HepG2 (cell line): ENCODE data around the gene KDM1B. TPM values are rescaled to one million over a fixed set of nuclear protein-coding genes. Genes with fewer than 3 reads are reported as not detected.

Experiments
- ARNT2 ChIP-seq: sonication (generic); formaldehyde crosslinking; IDR thresholded peaks from 2 replicates; pipeline ENCODE4 v1.8.0; 2022; ENCODE audit warnings: mild to moderate bottlenecking, low read depth, missing genetic modification reagents, moderate library complexity
- CC2D1A ChIP-seq: sonication (generic); formaldehyde crosslinking; IDR thresholded peaks from 2 replicates; pipeline ENCODE4 v1.8.1; 2023; ENCODE audit warnings: mild to moderate bottlenecking, missing genetic modification reagents
- CREM ChIP-seq, 2 experiments: sonication (generic) in 1 of 2; formaldehyde crosslinking in 1 of 2; IDR thresholded peaks; 2 replicates each; pipeline versions ENCODE4 v1.4.0 to v1.6.1; 2016 to 2020; ENCODE audit warnings: antibody characterized with exemption in 1 of 2, mild to moderate bottlenecking in 1 of 2, missing genetic modification reagents in 1 of 2
- DMAP1 ChIP-seq: IDR thresholded peaks from 2 replicates; pipeline ENCODE4 v1.6.1; 2016
- EED ChIP-seq: sonication (generic); formaldehyde crosslinking; IDR thresholded peaks from 2 replicates; pipeline ENCODE4 v1.5.0; 2020; ENCODE audit warnings: mild to moderate bottlenecking, missing genetic modification reagents
- FOSL2 ChIP-seq: sonication (generic); formaldehyde crosslinking; IDR thresholded peaks from 2 replicates; pipeline ENCODE4 v1.4.0; 2020; ENCODE audit warnings: missing genetic modification reagents
- HIVEP1 ChIP-seq: sonication (generic); formaldehyde crosslinking; IDR thresholded peaks from 2 replicates; pipeline ENCODE4 v1.4.0; 2020; ENCODE audit warnings: mild to moderate bottlenecking, missing genetic modification reagents
- HNRNPH1 ChIP-seq: fragments of 200-400 bp; formaldehyde crosslinking; optimal IDR thresholded peaks from 2 replicates; pipeline ENCODE3; 2017; ENCODE audit warnings: mild to moderate bottlenecking, low read depth, low read length
- MAFF ChIP-seq: IDR thresholded peaks from 2 replicates; pipeline ENCODE4 v1.6.1; 2011; ENCODE audit warnings: low read depth, low read length, improper control_type of control experiment
- MZF1 ChIP-seq: sonication (generic); formaldehyde crosslinking; IDR thresholded peaks from 2 replicates; pipeline ENCODE4 v1.8.1; 2023; ENCODE audit warnings: mild to moderate bottlenecking, missing genetic modification reagents, borderline replicate concordance
- PLRG1 ChIP-seq: fragments of 450-650 bp; conservative IDR thresholded peaks from 2 replicates; pipeline ENCODE4 v1.6.1; 2016
- ZNF879 ChIP-seq: sonication (generic); formaldehyde crosslinking; IDR thresholded peaks from 2 replicates; pipeline ENCODE4 v1.8.1; 2023; ENCODE audit warnings: missing genetic modification reagents
- polyA plus RNA-seq, 8 experiments: library from polyadenylated mRNA; depleted of rRNA in 3 of 8; stranded (reverse) in 7 of 8; unstranded in 1 of 8; fragments of >200 nt; fragmentation: Illumina TruSeq in 4 of 8; extraction: Trizol in 4 of 8; gene quantifications; 2 replicates each; pipeline versions ENCODE4 v1.2.1 to v1.2.3, GENCODE V29; 2011 to 2016; ENCODE audit warnings: low read depth in 4 of 8, missing spikeins in 1 of 8, mixed read lengths in 1 of 8; ENCODE audit not compliant: insufficient read depth in 1 of 8
- total RNA-seq, 5 experiments: library from RNA; depleted of rRNA; stranded (reverse); fragments of >200 nt; fragmentation: Illumina TruSeq; extraction: Trizol; gene quantifications; 2 replicates each; pipeline ENCODE4 v1.2.3, GENCODE V29; 2016; ENCODE audit warnings: low read depth in 1 of 5
- TF ChIP-seq, protein P1 (sequence below), 2 experiments: IDR thresholded peaks; 2 replicates each; pipeline ENCODE4 v1.6.1; 2011 to 2012; ENCODE audit warnings: low read length in 2 of 2, borderline replicate concordance in 1 of 2, low read depth in 1 of 2, mild to moderate bottlenecking in 1 of 2, moderate library complexity in 1 of 2
- TF ChIP-seq, protein P2 (sequence below): IDR thresholded peaks from 2 replicates; pipeline ENCODE4 v1.6.1; 2016; ENCODE audit warnings: low read depth, control low read depth
- TF ChIP-seq, protein P3 (sequence below): sonication (generic); formaldehyde crosslinking; IDR thresholded peaks from 2 replicates; pipeline ENCODE4 v1.4.0; 2020; ENCODE audit warnings: missing genetic modification reagents
- TF ChIP-seq, protein P4 (sequence below): IDR thresholded peaks from 2 replicates; pipeline ENCODE4 v1.6.1; 2016; ENCODE audit warnings: control low read depth

Gene KDM1B
- total and polyA plus RNA-seq, 2 of the 13 experiments (the other 11 are each of a cell fraction or from before 2014, with no cell fraction given) = 9.8 to 13.2 TPM

DNA sequence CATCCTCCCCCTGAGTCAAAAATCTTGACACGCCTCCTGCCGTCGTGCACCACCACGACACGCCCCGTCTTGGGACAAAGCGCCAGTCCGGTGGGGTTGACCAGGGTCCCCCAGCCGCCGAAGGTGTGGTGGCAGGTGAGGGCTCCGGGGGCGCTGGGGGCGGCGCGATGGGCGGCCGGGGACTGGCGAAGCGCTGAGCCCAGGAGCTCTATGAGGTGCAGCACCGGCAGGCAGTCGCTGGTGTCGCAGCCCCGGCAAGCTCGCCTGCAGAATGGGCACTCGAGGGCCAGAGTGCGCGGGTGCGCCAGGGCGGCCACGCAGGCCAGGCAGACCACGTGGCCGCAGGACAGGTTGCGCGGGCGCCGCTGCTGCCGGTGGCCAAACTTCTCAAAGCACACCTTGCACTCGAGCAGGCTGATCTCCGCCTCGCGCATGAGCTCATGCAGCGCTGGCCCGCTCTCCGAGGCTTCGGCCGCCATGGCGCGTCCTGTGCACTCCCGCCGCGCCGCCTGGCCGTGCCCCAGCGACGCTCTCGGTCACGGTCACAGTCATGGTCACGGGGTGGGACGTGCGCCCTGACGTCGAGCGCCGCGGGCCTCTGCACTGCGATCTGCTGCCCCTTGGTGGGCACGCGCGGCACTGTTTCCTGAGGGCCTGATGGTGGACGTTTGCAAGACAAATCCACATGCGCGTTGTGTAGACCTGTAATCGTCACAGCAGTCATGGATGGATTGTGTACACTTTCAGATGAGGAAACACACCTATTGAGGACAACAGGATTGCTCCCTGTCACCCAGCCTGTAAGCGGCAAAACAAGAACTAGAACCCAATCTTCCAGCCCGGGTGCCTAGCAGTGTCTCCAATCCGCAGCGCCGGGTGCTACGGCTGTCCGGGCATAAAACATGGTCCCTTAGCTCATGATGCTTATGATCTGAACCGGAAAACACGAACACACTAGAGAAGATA is 32.8 kb upstream of the KDM1B start, which contains the start of gene NHLRC1 (continued):
- TF ChIP-seq, protein P1, sequence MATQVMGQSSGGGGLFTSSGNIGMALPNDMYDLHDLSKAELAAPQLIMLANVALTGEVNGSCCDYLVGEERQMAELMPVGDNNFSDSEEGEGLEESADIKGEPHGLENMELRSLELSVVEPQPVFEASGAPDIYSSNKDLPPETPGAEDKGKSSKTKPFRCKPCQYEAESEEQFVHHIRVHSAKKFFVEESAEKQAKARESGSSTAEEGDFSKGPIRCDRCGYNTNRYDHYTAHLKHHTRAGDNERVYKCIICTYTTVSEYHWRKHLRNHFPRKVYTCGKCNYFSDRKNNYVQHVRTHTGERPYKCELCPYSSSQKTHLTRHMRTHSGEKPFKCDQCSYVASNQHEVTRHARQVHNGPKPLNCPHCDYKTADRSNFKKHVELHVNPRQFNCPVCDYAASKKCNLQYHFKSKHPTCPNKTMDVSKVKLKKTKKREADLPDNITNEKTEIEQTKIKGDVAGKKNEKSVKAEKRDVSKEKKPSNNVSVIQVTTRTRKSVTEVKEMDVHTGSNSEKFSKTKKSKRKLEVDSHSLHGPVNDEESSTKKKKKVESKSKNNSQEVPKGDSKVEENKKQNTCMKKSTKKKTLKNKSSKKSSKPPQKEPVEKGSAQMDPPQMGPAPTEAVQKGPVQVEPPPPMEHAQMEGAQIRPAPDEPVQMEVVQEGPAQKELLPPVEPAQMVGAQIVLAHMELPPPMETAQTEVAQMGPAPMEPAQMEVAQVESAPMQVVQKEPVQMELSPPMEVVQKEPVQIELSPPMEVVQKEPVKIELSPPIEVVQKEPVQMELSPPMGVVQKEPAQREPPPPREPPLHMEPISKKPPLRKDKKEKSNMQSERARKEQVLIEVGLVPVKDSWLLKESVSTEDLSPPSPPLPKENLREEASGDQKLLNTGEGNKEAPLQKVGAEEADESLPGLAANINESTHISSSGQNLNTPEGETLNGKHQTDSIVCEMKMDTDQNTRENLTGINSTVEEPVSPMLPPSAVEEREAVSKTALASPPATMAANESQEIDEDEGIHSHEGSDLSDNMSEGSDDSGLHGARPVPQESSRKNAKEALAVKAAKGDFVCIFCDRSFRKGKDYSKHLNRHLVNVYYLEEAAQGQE (IDR thresholded peaks at IDR 0.05; ENCODE audit: borderline replicate concordance in 1 of 2, low read depth in 1 of 2, low read length in 2 of 2) = peak in 1 of 2 experiments; percentile 67; a peak in 1 of 4 replicates
- TF ChIP-seq CC2D1A (CRISPR knock-in tag) (no peak), MAFF (no peak), HIVEP1 (CRISPR knock-in tag) (peak; percentile 96), CREM (IDR thresholded peaks at IDR 0.05) (peak; percentile 50; the same call in 1 of the 2 replicates), CREM (CRISPR knock-in tag; IDR thresholded peaks at IDR 0.05) (0 out of 2 replicates have a peak, but pooled peaks have one; percentile 52), MZF1 (CRISPR knock-in tag) (no peak), FOSL2 (peak; percentile 87), DMAP1 (CRISPR knock-in tag) (peak; percentile 93), ARNT2 (peak; percentile 98), PLRG1 (no peak), HNRNPH1 (no peak), EED (CRISPR knock-in tag) (peak; percentile 80; the same call in 1 of the 2 replicates), ZNF879 (CRISPR knock-in tag) (no peak; the same call in 1 of the 2 replicates)
- TF ChIP-seq, protein P2, sequence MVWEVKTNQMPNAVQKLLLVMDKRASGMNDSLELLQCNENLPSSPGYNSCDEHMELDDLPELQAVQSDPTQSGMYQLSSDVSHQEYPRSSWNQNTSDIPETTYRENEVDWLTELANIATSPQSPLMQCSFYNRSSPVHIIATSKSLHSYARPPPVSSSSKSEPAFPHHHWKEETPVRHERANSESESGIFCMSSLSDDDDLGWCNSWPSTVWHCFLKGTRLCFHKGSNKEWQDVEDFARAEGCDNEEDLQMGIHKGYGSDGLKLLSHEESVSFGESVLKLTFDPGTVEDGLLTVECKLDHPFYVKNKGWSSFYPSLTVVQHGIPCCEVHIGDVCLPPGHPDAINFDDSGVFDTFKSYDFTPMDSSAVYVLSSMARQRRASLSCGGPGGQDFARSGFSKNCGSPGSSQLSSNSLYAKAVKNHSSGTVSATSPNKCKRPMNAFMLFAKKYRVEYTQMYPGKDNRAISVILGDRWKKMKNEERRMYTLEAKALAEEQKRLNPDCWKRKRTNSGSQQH (CRISPR knock-in tag) = 0 out of 2 replicates have a peak, but pooled peaks have one; percentile 80
- TF ChIP-seq, protein P3, sequence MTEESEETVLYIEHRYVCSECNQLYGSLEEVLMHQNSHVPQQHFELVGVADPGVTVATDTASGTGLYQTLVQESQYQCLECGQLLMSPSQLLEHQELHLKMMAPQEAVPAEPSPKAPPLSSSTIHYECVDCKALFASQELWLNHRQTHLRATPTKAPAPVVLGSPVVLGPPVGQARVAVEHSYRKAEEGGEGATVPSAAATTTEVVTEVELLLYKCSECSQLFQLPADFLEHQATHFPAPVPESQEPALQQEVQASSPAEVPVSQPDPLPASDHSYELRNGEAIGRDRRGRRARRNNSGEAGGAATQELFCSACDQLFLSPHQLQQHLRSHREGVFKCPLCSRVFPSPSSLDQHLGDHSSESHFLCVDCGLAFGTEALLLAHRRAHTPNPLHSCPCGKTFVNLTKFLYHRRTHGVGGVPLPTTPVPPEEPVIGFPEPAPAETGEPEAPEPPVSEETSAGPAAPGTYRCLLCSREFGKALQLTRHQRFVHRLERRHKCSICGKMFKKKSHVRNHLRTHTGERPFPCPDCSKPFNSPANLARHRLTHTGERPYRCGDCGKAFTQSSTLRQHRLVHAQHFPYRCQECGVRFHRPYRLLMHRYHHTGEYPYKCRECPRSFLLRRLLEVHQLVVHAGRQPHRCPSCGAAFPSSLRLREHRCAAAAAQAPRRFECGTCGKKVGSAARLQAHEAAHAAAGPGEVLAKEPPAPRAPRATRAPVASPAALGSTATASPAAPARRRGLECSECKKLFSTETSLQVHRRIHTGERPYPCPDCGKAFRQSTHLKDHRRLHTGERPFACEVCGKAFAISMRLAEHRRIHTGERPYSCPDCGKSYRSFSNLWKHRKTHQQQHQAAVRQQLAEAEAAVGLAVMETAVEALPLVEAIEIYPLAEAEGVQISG (CRISPR knock-in tag) = peak; percentile 94
- TF ChIP-seq, protein P4, sequence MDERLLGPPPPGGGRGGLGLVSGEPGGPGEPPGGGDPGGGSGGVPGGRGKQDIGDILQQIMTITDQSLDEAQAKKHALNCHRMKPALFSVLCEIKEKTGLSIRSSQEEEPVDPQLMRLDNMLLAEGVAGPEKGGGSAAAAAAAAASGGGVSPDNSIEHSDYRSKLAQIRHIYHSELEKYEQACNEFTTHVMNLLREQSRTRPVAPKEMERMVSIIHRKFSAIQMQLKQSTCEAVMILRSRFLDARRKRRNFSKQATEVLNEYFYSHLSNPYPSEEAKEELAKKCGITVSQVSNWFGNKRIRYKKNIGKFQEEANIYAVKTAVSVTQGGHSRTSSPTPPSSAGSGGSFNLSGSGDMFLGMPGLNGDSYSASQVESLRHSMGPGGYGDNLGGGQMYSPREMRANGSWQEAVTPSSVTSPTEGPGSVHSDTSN (CRISPR knock-in tag) = no peak
